Esophagus muscularis mucosa (tissue), 3 donors: Measurements from ENCODE around the gene NXF1.

Source experiments
- POLR2AphosphoS5 ChIP-seq, 2 donors: sonication (generic); formaldehyde crosslinking; IDR thresholded peaks; one replicate each; pipeline ENCODE4 v1.6.1; 2017; ENCODE audit warnings: antibody characterized with exemption in 2 of 2
- TF ChIP-seq, protein P1 (sequence below), 3 experiments: fragments of 200-600 bp in 2 of 3; fragments of 450-650 bp in 1 of 3; sonication (generic) in 2 of 3; IDR thresholded peaks; one replicate each; pipeline ENCODE4 v1.5.1; 2017 to 2019; ENCODE audit warnings: antibody characterized with exemption in 3 of 3, mild to moderate bottlenecking in 2 of 3, moderate library complexity in 1 of 3

DNA sequence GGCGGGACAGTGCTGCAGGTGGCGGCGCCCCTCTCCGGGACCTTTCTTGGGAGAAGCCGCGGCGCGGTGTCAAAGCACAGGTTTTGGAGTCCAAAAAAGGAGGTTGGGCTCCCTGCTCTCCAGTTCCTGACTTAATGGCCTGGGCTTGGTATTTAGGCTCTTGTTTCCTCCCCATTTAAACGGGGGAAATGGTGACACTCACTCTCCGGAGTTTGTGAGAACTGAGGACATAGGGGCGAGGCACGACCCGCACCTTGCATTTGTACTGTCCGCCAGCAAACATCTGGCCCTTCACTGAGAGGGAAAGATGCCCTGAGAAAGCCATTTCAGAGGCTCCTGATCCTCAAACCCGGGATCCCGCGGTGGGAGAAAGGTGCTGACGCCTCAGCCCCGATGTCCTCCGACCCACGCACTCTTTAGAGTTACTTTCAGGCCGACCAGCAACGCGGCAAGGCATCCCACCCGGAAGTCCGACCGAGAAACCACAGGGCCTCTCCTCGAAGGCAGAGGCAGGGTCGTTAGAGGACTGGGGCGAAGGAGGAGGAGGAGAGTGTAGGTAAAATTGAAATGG lies 37.0 kb upstream of the NXF1 start:
- TF ChIP-seq, protein P1, sequence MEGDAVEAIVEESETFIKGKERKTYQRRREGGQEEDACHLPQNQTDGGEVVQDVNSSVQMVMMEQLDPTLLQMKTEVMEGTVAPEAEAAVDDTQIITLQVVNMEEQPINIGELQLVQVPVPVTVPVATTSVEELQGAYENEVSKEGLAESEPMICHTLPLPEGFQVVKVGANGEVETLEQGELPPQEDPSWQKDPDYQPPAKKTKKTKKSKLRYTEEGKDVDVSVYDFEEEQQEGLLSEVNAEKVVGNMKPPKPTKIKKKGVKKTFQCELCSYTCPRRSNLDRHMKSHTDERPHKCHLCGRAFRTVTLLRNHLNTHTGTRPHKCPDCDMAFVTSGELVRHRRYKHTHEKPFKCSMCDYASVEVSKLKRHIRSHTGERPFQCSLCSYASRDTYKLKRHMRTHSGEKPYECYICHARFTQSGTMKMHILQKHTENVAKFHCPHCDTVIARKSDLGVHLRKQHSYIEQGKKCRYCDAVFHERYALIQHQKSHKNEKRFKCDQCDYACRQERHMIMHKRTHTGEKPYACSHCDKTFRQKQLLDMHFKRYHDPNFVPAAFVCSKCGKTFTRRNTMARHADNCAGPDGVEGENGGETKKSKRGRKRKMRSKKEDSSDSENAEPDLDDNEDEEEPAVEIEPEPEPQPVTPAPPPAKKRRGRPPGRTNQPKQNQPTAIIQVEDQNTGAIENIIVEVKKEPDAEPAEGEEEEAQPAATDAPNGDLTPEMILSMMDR (IDR thresholded peaks at IDR 0.05): no peak
- TF ChIP-seq POLR2AphosphoS5 (IDR thresholded peaks at IDR 0.05): no peak
